ENCODE measurements around the gene PNMT.
"Not testable (repeated sequence)": the region's sequence is repeated elsewhere in the genome, so short reads cannot be mapped to it uniquely, and the experiment has no call there.

PNMT gene

DNA sequence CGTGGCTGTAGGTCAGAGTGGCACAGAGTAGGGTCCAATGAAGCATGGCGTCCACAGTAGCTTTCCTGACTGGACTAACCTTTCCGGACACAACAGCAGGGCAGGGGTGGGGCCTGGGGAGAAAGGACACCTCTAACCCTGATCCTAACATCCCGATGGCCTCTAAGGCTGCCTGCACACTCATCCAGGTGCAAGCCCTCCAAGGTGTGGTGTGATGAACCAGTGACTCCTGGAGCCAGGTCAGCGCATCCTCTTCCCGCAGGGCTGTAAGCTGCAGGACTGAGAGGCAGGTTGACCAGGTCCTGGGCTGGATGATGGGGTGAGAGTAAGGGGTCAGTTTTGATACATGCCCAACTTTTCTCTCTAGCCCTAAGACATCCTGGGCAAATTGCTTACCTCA lies 28.5 kb downstream of the PNMT start:
- no peak for DNase-seq

- no peak for DNase-seq
Measured at GRCh38 chr17:39697961-39698360, 29.7 kb downstream of the PNMT start.

DNA sequence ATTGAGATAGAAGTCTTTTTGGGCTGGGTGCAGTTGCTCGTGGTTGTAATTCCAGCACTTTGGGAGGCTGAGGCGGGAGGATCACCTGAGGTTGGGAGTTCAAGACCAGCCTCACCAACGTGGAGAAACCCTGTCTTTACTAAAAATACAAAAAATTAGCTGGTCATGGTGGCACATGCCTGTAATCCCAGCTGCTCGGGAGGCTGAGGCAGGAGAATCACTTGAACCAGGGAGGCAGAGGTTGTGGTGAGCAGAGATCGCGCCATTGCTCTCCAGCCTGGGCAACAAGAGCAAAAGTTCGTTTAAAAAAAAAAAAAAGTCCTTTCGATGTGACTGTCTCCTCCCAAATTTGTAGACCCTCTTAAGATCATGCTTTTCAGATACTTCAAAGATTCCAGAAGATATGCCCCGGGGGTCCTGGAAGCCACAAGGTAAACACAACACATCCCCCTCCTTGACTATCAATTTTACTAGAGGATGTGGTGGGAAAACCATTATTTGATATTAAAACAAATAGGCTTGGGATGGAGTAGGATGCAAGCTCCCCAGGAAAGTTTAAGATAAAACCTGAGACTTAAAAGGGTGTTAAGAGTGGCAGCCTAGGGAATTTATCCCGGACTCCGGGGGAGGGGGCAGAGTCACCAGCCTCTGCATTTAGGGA lies 31.0 kb downstream of the PNMT start:
- not testable (repeated sequence) for DNase-seq

DNA sequence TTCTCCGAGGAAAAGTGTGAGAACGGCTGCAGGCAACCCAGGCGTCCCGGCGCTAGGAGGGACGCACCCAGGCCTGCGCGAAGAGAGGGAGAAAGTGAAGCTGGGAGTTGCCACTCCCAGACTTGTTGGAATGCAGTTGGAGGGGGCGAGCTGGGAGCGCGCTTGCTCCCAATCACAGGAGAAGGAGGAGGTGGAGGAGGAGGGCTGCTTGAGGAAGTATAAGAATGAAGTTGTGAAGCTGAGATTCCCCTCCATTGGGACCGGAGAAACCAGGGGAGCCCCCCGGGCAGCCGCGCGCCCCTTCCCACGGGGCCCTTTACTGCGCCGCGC lies 31.5 kb downstream of the PNMT start, which contains the start of gene ERBB2:
Gene ERBB2 (plus strand): TSS at position 247 of the 330 bp plus-strand sequence. CDS start 175 bp downstream, outside the sequence.
- DNase-seq, result no peak

DNA sequence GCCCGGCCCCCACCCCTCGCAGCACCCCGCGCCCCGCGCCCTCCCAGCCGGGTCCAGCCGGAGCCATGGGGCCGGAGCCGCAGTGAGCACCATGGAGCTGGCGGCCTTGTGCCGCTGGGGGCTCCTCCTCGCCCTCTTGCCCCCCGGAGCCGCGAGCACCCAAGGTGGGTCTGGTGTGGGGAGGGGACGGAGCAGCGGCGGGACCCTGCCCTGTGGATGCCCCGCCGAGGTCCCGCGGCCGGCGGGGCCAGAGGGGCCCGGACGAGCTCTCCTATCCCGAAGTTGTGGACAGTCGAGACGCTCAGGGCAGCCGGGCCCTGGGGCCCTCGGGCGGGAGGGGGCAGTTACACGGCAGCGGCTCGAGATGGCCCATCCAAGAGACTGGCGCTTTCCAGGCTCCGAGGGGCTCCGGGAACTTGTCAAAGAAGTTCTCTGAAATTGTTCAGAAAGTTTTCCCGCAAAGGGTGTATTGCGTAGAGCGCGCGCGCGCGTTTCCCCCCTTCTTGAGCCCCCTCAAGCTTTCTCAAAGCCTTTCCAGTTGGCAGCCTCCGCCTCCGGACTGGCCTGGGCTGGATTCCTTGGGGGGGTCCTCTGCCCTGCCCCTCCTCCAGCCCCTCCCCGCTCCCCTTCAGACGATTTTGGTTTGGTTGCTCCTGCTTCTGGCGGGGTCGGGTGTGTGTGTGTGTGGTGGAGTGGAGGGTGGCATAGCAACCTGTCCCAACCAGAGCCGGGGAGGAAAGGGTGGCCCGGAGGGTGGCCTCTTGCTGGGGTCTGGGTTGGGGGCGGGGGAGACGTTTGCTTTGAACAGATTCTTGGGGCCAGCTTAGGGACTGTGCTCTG lies 32.1 kb downstream of the PNMT start:
- no peak for DNase-seq

DNA sequence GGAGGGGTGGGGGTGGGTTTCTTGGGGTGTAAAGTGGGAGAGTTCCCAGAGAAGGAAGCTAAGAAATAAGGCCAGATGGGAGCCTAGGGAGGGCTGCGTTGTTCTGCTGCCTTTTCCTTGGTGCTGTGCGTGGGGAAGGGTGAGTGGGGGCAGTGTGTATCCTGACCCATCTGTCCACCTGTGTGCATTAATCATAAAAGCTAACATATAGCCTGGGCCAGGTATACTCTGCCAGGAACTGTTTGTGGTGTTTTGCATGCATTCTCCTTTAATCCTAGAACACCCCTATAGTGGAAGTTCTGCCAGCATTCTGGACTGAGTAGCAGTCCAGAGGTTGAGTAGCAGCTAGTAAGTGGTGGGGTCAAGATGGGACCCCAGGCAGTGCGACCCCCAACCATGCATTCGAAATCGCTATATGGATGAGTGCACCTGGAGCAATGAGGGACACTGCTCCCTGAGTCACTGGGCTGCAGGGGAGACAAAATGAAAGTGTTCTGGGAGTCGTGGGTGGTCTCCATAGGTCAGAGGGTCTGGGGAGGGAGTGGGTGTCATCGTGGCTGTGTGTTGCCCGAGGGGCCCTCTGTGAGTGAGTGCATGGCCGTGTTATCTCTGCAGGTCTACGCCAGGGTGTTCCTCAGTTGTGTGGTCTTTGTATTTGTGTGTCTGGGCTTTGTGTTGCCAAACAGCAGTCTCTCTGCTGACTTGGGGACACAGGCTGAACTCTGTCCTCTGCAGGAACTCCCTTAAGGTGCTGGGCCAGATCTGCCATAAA lies 32.9 kb downstream of the PNMT start:
- DNase-seq, result no peak

DNA sequence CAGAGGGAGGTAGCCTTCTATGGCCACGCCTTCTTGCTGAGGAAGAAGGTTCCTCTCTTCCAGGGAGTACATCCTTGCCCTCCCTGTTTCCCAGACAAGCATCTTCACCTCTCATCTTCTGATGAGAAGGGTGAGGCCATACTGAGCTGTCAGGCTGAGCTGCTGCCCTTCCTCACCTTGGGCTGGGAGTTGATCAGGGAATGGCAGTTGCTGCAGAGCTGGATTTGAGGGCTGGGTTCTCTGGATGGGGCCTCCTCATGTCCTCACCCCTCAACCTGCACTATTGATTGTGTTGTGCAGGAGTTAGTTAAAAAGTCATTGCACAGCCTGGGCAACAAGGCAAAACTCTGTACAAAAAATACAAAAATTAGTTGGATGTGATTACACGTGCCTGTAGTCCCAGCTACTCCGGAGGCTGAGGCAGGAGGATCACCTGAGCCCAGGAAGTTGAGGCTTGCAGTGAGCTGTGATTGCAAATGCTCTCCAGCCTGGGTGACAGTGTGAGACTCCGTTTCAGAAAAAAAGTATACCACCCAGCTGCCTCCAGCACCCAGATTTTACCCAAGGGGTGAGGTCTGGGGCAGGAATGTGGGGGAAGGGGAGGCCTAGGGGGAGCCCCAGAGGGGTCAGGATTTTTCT lies 33.6 kb downstream of the PNMT start:
- no peak for DNase-seq

- DNase-seq, result peak; percentile 58
Measured at GRCh38 chr17:39702901-39703893, 34.9 kb downstream of the PNMT start.

DNA sequence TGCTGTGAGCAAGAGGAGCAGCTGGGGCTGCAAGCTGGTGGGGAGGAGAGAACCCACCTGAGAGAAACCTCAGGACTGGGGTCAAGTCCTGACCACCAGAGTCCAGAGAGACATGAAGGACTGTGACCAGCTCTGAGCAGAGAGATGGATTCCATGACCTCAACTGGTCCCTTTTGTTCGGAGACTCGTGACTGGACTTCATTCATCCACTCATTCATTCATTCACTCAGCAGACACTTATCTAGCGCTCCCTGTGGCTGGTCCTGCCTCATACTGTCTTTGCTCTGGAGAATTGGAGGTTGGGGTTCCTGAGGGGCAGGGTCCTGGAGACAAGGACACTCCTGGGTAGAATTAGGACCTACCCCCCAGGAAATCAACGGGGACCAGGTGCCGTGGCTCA lies 35.7 kb downstream of the PNMT start:
- no peak for DNase-seq

- DNase-seq, result no peak
Measured at GRCh38 chr17:39704821-39705551, 36.7 kb downstream of the PNMT start.

DNA sequence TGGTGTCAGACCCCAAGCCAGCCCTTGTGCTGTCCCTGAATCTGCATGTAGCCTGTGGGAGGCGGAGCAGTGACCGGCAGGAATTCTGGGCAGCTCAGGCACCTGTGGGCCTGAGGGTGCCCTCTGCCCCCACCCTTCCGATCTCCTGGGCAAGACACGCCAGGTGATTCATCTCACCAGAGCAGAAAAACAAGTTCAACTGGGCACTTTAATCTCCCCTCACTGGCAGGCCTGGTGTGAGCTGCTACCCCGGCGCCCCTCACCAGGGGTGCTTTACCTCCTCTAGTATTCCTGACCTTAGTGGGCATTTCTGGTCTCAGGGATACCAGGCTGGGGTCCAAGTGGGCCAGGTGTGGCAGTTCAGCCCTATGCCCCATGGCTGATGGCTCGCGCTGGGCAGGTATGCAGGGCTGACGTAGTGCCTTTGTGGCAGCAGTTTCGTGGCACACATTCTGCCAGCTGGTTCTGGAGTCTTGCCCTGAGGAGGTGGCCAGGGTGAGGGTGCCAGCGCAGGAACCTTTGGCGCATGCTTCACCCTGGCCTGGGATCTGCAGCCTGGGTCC lies 37.6 kb downstream of the PNMT start:
- peak; percentile 54 for DNase-seq

GRCh38 chr17:39706383-39706782 lies 38.1 kb downstream of the PNMT start:
- DNase-seq, result no peak

- peak; percentile 82 for DNase-seq
Measured at GRCh38 chr17:39706921-39707337, 38.7 kb downstream of the PNMT start.

- no peak for DNase-seq
Measured at GRCh38 chr17:39709319-39709997, 41.2 kb downstream of the PNMT start.

GRCh38 chr17:39709998-39710964 lies 42.0 kb downstream of the PNMT start:
- DNase-seq, result no peak

- DNase-seq, result not testable (repeated sequence)
Measured at GRCh38 chr17:39711071-39711470, 42.8 kb downstream of the PNMT start.

DNA sequence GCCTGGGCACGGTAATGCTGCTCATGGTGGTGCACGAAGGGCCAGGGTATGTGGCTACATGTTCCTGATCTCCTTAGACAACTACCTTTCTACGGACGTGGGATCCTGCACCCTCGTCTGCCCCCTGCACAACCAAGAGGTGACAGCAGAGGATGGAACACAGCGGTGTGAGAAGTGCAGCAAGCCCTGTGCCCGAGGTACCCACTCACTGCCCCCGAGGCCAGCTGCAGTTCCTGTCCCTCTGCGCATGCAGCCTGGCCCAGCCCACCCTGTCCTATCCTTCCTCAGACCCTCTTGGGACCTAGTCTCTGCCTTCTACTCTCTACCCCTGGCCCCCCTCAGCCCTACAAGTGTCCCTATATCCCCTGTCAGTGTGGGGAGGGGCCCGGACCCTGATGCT lies 43.6 kb downstream of the PNMT start:
- no peak for DNase-seq

- DNase-seq, result no peak
Measured at GRCh38 chr17:39714234-39714633, 46.0 kb downstream of the PNMT start.
